NCI-H2081 treated with DMSO at 0.1 percent for 48 hours (cell line): ENCODE data around the gene MBOAT2.
A peak's percentile ranks its signal among the peaks of the same experiment; 100 is the strongest.
"Not testable (repeated sequence)": the region's sequence is repeated elsewhere in the genome, so short reads cannot be mapped to it uniquely, and the experiment has no call there.

Source experiments
- DNase-seq: peaks from one replicate; lab custom pipeline; 2025; lab: John Stamatoyannopoulos, UW

MBOAT2 gene

DNA sequence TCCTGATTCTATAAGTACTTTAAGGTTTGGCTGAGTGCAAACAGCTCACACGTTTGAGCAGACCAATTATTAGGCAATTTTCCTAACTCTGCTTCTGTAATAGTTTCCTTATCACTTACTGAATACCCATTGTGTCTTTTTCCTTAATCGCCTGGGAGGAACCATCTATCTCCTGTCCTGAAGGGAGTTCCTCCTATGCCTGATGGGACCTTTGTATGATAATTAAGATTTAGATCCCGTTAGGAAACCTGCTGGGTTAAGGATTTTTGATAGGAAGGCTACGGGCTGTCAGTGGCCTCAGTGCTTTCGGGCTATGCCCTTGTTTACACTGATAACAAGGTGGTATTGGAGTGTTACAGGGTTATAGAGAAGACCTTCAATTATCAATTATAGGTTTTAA, 106.8 kb downstream of the MBOAT2 start:
- DNase-seq, result not testable (repeated sequence)

GRCh38 chr2:8895087-8895912, 108.2 kb downstream of the MBOAT2 start:
- not testable (repeated sequence) for DNase-seq

DNA sequence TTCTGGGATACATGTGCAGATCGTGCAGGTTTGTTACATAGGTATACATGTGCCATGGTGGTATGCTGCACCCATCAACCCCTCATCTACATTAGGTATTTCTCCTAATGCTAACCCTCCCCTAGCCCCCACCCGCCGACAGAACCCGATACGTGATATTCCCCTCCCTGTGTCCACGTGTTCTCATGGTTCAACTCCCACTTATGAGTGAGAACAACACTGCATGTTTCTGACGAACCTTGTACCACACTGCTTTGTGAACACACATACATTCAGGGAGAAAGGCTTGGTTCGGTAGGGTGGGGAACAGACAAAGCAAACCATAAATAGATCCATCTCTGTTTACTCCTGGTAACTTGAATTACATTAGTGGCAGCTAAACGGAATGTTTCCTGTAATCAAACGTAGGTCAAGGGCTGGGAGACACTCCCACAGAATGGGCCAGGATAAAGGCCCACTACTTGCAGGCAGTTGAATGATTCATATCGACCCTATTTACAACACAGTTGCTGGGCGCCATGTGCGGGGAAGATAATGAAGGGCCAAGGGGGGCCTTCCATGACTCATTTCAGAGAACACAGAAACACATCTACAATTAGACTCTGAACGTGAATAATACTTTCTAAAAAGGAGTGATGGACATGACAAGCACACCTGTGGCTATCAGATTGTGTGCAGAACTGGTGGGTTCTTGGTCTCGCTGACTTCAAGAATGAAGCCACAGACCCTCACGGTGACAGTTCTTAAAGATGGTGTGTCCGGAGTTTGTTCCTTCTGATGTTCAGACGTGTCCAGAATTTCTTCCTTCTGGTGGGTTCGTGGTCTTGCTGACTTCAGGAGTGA, 109.3 kb downstream of the MBOAT2 start:
- DNase-seq, result no peak

GRCh38 chr2:8893474-8893873, 110.0 kb downstream of the MBOAT2 start:
- no peak for DNase-seq

DNA sequence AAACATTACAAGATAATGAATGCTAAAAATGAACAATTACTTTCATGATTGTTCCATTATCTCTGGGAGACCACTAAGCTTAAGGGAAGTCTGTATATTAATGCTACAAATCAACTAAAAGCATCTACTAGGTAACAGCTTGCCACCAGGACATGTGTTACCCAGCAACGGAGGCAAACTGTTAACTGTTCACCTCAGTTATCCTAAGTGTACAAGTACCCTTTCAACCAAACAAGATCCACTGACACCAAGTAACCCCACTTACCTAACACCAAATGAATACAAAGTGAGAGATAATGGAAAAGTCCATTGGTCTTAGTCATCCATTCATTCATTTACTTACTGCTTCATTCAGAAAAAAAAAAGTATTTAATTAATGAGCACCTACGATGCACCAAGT, 111.4 kb downstream of the MBOAT2 start:
- DNase-seq, result no peak

- DNase-seq, result no peak
These were observed 113.5 kb downstream of the MBOAT2 start for GRCh38 chr2:8889978-8890377.

DNA sequence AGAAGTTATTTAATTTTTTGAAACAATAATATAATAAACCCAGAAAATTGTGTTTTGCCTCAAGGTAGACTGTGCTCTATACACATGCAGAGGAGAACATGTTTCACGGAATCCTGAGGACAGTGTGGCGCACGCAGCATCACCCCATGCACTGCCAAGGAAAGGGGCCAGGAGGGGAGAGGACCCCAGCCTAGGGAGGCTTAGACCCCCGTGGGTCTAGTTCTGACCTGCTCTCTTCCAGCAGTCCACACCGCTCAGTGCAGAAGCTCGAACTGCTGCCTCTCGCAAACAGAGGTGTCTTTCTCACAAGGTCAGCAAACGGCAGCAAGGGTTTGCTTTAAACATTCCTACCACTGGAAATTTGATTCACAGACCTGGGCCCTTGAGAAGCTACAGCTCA, 114.5 kb downstream of the MBOAT2 start:
- no peak for DNase-seq

DNA sequence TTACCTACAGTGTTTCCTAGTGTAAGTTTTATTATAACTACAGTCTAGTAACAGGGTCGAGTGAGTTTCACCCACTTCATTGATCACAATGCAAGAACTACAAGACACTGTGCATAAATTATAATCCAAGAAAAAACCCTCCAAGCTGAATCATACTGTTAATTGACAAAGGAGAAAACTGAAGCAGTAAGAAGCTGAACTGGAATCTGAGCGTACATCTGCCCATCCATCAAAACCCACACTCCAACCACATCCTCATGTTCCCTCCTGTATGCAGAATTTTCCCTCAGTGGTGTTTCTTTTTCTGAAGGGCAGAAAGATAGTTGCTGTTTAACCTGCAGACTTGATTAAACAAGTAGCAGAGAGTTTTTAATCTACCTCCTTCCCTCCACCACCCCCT, 116.6 kb downstream of the MBOAT2 start:
- DNase-seq, result no peak

- DNase-seq, result no peak
These were observed 117.3 kb downstream of the MBOAT2 start for GRCh38 chr2:8886202-8886518.

GRCh38 chr2:8885449-8886201, 117.9 kb downstream of the MBOAT2 start:
- DNase-seq, result no peak

DNA sequence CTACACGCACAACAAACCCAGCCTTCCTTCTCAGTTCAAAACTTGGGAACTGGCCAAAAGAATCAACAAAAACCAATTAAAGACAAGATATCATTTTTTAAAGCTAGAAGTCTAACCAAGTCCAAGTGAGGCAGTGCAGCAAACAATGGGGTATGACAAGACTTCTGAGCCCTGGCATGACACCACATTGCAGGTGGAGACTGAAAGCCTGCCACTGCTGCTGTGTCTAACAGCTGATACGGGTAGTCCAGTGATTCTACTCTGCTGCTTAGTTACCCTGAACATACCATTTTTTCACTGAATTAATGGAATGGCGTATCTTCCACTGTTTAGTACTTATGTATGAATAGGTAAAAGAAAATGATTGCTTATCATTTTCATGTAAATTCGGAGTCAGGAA, 118.7 kb downstream of the MBOAT2 start:
- DNase-seq, result no peak

GRCh38 chr2:8882094-8882493, 121.4 kb downstream of the MBOAT2 start:
- no peak for DNase-seq

- no peak for DNase-seq
These were observed 125.6 kb downstream of the MBOAT2 start for GRCh38 chr2:8877894-8878293.

DNA sequence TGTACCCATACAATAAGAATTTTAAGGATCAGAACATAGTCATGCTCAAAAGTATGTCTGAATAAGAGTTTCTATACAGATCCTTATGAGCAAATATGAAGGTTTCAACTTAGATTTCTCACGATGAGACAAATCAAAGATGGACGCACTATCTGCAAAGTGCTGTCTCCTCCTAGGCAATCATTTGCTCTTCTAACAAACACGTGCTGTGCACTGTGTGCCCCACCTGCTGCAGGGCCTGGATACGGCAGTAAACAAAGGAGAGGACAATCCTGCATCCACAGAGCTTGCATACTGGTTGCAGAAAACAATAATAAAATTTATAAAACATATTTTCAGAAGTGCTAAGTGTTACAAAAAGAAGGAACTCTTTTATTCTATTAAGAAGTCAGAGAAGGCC, 126.2 kb downstream of the MBOAT2 start:
- DNase-seq, result no peak

DNA sequence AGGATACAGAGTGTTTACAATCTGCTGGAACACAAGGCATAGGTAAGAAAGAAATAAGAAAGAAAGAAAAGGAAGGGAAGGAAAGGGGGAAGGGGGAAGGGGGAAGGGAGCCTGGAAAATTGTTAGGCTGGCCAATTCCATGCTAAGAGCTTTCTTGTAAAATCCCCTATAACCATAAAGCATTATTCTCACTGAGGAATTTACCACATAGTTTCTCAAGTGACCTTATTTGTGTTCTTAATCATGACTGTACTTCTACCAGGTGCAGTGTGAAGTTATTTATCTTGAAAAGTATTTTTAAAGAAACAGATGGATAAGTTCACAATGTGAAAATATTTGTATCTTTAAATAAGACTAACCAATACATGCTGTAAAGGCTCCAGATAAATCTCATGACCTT, 126.9 kb downstream of the MBOAT2 start:
- no peak for DNase-seq

DNA sequence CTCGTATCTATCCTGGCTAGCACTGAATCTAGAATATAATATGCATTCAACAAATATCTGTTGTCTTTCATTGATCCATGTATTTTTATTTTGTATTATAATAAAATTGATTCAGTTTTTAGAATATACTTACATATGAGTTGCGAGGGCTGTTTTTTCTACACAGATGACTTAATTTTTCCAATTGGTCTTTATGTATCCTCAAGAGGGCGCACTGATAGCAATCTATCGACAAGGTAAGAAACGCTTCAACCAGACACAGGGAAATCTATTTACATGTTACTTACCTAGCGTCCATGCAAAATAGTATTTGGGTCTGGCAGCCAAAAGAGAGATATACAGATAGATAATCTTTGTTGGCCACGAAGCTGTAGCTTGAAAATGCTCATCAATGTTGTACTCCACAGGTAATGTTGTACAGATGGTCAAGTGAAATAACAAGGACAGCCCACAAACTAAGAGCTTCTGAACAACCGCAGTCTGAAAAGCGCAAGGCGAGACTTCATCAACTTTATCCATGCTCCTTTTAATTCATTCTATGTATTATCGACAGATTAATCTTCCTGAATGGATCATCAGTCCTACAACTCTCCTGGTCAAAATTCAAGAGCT, 130.6 kb downstream of the MBOAT2 start:
- DNase-seq, result peak; percentile 61

DNA sequence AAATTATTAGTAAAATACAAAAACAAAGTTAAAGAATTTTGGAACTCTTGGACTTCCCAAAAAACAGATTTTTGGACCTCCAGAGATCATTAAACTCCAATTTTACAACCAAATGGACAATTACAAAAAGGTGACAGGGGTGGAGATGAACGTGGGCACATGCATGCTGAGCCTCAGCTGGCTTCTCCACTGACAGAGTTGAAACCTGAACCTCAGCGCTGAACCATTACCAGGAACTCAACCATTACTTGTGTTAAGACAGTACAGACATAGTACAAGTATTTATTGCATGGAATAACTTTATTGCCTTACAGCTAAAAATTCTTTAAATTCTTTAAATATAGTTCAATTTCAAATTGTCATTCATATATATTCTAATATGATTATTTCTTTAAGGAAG, 133.0 kb downstream of the MBOAT2 start:
- DNase-seq, result no peak

DNA sequence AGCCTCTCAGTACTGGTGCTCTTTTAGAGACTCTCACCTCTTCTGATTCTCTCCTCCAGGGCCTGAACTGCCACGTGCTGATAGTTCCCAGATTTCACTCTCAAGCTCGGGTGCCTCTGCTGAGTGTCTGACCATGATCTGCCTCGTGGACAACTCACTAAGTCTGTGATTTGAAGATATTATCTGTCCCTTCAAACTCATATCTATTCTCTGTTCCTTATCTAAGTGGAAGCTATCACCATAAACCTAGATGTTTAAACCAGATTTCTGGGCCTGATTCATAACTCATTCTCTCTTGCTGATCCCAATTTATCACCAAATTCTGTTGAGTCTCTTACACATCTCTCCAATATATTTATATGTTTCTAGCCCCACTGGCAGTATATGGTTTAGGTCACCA, 136.1 kb downstream of the MBOAT2 start:
- no peak for DNase-seq

DNA sequence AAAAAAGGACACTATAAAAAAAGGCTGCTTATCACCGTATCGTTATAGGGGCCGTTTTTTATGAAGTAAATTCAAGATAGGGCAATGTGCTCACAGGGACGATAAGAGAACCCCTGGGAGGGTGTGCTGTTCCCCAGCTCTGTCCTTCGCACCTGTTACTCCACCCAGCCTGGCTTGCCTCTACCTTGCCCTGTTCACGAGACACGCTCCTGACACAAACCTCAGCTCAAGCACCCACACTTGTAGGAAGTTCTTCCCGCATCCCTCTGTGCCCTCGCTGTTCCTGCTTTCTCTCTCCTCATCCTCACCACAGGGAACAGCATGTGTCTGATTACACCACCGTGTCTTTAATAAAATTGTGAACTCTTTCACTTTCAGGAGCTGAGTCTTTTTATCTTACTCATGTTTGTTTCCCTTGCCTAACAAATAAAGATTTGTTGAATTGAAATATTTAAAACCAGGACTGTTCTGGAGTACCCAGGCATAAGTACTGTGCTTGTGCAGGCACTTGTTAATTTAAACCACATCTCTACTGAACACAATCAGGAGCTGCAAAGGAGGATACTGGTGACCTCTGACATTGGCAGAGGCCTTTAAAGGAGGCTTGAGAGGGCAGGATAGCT, 140.0 kb downstream of the MBOAT2 start:
- no peak for DNase-seq

- no peak for DNase-seq
These were observed 141.3 kb downstream of the MBOAT2 start for GRCh38 chr2:8862230-8862629.

DNA sequence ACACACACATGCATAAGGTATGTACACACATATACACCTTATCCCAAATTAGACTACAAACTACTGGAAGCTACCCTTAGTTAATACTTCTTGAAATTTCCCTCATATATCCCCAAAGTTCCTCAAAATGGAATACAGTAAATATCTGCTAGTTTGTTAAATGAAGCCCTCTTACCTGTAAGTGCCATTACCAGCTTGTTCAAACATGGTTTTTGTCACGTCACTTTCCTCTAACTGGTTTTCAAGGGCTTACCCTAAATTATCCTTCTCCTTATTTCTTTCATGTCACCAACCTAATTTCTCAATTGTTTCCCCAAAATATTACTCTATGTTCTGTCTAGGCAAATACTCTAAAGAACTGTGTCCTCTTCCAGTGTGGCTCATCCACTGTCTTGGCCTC, 141.7 kb downstream of the MBOAT2 start:
- no peak for DNase-seq

DNA sequence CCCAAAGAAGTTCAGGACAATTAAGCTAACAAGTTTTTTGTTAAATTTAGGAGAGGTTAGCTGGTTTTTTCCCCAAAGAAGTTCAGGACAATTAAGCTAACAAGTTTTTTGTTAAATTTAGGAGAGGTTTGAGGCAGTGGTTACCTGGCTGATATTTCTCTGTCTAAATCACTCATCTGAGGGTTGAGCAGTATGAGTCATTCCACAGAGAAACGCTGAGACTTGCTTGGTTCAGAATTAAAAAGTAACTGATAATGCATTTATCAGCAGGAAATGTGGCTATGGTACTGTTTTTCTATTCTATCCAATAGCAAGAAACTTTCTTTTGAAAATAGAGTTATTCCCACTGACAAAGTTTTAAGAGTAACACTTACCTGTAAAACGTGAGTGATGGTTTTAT, 143.2 kb downstream of the MBOAT2 start:
- no peak for DNase-seq
